ENCODE results near the gene RASSF10.

The RASSF10 gene

GRCh38 chr11:12995188-12995587 is 13.9 kb upstream of the RASSF10 start:
- no peak for DNase-seq

DNA sequence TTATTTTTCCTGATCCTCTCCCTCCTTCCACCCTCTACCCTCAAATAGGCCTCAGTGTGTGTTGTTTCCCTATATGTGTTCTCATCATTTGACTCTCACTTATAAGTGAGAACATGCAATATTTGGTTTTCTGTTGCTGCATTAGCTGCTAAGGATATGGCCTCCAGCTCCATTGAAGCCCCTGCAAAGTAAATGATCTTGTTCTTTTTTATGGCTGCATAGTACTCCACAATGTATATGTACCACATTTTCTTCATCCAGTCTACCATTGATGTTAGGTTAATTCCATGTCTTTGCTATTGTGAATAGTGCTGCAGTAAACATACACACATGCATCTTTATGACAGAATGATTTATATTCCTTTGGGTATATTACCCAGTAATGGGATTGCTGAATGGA is 13.3 kb upstream of the RASSF10 start:
- no peak for DNase-seq

DNA sequence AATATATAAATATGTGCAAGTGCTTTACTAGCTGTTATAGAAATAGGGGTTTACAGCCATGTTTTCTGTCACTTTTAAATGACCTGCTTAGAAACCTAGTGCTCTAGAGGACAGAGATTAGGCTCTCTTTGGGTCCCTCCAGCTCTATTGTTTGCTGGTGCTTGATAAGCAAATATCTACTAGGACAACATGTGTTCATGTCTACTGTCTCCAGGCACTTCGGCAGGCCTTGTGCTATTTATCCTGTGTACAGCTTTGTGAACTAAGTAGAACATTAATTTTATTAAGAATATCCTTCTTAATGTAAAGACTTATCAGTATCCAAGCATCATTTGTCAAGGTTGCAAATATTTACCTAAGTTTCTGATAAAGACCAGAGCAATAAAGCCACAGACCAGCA is 11.9 kb upstream of the RASSF10 start:
- DNase-seq = no peak

- no peak for DNase-seq
These were observed 10.8 kb upstream of the RASSF10 start for GRCh38 chr11:12998336-12998735.

DNA sequence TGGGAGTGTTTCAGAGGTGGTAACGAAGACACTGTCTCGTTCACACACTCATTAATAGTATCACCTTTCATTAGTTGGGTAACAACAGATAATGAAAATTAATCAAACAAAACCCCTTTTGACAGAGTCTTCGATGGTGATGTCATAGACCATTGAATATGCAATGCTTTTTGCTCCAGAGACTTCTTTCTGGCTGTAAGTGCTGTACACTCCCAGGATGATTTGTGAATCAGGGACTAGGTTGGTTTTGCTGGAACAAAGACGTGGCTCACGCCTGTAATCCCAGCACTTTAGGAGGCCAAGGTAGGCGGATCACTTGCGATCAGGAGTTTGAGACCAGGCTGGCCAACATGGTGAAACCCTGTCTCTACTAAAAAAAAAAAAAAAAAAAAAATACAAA is 9.5 kb upstream of the RASSF10 start:
- DNase-seq = no peak

- DNase-seq = no peak
These were observed 9.0 kb upstream of the RASSF10 start for GRCh38 chr11:13000116-13000515.

GRCh38 chr11:13000721-13001120 is 8.4 kb upstream of the RASSF10 start:
- DNase-seq = no peak

GRCh38 chr11:13003736-13004493 is 5.2 kb upstream of the RASSF10 start:
- DNase-seq = peak; percentile 29

- DNase-seq = peak; percentile 6
These were observed 1.7 kb upstream of the RASSF10 start for GRCh38 chr11:13007182-13008060.

GRCh38 chr11:13008061-13008435 is 1.1 kb upstream of the RASSF10 start:
- no peak for DNase-seq

DNA sequence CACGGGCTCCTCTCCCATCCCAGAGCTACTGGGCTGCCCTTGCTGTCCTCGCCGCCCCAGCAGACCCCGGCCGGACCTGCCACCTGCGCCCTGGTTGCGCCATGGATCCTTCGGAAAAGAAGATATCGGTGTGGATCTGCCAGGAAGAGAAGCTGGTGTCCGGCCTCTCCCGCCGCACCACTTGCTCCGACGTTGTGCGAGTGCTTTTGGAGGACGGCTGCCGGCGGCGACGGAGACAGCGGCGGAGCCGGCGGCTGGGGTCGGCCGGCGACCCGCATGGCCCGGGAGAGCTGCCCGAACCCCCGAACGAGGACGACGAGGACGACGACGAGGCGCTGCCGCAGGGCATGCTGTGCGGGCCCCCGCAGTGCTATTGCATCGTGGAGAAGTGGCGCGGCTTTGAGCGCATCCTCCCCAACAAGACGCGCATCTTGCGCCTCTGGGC is 382 bp downstream of the RASSF10 start:
- DNase-seq = no peak

DNA sequence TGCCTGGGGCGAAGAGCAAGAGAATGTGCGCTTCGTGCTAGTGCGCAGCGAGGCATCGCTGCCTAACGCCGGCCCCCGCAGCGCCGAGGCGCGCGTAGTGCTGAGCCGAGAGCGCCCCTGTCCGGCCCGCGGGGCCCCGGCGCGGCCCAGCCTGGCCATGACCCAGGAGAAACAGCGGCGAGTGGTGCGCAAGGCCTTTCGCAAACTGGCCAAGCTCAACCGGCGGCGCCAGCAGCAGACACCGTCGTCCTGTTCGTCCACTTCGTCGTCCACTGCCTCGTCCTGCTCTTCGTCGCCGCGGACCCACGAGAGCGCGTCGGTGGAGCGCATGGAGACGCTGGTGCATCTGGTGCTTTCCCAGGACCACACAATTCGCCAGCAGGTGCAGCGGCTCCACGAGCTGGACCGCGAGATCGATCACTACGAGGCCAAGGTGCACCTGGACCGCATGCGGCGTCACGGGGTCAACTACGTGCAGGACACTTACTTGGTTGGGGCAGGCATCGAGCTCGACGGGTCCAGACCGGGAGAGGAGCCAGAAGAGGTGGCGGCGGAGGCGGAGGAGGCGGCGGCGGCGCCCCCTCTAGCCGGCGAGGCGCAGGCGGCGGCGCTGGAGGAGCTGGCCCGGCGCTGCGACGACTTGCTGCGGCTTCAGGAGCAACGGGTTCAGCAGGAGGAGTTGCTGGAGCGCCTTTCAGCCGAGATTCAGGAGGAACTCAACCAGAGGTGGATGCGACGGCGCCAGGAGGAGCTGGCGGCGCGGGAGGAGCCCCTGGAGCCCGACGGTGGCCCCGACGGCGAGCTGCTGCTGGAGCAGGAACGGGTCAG is 1.0 kb downstream of the RASSF10 start:
- DNase-seq = peak; percentile 29

GRCh38 chr11:13010749-13011465 is 1.8 kb downstream of the RASSF10 start:
- DNase-seq = peak; percentile 29

GRCh38 chr11:13011466-13012055 is 2.4 kb downstream of the RASSF10 start:
- DNase-seq = no peak

- DNase-seq = no peak
These were observed 3.0 kb downstream of the RASSF10 start for GRCh38 chr11:13012056-13012661.

GRCh38 chr11:13013054-13013488 is 4.0 kb downstream of the RASSF10 start:
- no peak for DNase-seq

GRCh38 chr11:13015753-13016152 is 6.6 kb downstream of the RASSF10 start:
- no peak for DNase-seq

GRCh38 chr11:13016415-13016814 is 7.3 kb downstream of the RASSF10 start:
- peak; percentile 12 for DNase-seq

- DNase-seq = no peak
These were observed 10.2 kb downstream of the RASSF10 start for GRCh38 chr11:13019313-13019712.

DNA sequence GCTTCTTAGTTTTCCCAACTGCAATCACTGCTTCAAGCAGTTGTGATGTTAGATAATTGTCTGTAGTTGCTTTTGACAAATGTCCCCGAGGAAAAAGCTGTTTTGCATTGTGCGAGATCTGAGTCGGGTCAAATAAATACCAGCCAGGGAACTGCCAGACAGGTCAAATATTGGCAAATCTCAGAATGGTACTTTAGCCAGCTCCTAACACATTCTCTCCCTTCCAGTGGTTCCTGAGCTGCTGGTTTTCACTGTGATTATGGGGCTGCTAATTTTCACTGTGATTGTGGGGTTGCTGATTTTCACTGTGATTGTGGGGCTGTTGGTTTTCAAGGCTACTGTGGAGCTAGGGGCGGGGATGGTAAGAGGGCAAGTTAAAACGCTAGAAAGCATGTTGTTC is 14.3 kb downstream of the RASSF10 start:
- no peak for DNase-seq

DNA sequence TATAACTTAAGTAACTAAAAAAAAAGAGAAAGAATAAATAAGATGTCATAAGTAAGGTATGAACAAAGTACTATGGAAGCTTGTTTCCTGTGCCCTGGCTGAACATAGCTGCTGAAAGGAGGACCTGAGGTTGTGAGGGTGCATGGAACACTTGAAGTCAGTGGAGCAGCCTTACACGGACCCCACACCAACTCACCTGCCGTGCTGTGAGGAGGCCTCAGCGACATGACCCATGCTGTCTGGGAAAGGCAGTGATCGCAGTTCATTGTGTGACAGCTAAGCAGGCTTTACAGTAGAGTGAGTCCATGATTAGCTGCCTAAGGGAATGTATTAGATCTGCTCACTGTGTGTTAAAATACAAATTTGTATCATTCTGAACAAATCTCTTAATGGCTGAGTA is 17.6 kb downstream of the RASSF10 start:
- DNase-seq = no peak

DNA sequence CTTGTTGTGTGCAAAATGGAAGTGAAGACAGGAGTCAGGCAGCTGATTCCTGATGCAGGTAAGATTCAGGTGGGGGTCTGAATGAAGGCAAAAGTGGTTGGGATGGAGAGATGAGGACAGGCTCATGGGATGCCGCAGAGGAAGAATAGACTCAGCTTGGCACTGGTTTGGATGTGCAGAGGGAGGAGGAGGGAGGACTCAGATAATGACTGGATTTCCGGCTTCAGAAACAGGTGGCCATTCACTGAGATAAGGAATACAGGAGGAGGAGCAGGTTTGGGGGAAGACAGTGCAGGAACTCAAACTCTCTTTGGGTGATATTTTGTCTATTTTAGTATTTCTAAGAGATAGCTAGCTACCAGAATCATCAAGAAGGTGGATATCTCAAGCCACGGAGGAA is 19.2 kb downstream of the RASSF10 start:
- DNase-seq = no peak
